ENCODE results near the gene RPLP1.
A peak's percentile ranks its signal among the peaks of the same experiment; 100 is the strongest.
"Not testable (repeated sequence)": the region's sequence is repeated elsewhere in the genome, so short reads cannot be mapped to it uniquely, and the experiment has no call there.

Gene RPLP1

DNA sequence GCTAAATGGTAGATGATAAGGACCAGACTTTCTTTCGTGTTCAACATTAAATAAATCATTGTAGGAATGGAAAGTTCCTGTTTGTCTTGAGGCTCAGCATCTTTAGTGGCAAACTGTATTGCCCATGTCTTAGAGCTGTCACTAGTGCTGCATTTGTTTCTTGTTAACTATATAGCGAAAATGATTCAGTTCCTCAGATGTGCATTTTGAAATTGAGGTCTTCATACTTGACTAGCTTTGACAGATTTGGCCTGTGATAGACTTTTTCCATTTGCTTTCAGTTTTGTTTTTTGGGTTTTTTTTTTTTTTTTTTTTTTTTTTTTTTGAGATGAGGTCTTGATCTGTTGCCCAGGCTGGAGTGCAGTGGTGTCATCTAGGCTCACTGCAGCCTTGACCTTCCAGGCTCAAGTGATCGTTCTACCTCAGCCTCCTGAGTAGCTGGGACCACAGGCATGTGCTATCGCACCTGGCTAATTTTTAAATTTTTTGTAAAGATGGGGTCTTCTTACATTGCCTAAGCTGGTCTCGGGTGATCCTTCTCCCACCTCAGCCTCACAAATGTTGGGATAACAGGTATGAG, 9.5 kb upstream of the RPLP1 start:
- no peak for DNase-seq

DNA sequence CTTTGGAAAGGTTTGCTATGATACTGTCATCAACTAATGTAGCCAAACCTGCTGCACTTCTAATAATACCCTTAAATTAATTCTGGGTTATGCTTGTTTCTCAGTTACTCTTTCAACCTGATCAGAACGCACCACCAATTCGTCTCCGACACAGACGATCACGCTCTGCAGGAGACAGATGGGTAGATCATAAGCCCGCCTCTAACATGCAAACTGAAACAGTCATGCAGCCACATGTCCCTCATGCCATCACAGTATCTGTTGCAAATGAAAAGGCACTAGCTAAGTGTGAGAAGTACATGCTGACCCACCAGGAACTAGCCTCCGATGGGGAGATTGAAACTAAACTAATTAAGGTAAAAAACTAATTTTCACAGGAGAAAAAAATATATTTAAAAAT, 7.9 kb upstream of the RPLP1 start:
- no peak for DNase-seq

DNA sequence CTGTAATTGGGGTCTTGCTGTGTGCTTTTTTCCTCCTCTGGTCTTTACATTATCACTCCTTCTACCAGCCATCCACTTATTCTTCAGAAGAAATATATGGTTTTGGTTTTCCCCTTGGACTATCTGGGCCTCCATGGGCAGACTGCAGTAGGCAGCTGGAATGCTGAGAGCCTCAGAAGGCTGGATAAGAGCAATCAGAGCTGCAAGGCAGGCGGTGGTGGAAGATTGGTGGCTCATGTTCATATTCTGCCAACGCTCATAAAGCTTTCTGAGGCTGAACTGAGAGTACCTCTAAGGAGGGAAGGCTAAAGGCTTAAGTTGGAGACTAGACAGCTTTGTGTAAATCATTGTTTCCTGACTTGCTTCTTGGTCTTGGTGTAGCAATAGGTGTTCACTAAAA, 5.7 kb upstream of the RPLP1 start:
- no peak for DNase-seq

DNA sequence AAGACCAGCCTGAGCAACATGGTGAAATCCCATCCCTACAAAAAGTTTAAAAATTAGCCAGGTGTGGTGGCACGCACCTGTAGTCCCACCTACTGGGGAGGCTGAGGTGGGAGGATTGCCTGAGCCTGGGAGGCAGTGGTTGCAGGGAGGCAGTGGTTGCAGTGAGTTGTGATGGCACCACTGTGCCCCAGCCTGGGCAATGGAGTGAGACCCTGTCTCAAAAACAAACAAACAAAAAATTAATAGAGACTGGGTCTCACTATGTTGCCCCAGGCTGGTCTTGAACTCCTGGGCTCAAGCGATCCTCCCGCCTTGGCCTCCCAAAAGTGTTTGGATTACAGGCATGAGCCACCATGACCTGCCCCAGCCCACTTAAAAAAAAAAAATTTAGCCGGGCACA, 2.4 kb upstream of the RPLP1 start:
- DNase-seq: not testable (repeated sequence)

DNA sequence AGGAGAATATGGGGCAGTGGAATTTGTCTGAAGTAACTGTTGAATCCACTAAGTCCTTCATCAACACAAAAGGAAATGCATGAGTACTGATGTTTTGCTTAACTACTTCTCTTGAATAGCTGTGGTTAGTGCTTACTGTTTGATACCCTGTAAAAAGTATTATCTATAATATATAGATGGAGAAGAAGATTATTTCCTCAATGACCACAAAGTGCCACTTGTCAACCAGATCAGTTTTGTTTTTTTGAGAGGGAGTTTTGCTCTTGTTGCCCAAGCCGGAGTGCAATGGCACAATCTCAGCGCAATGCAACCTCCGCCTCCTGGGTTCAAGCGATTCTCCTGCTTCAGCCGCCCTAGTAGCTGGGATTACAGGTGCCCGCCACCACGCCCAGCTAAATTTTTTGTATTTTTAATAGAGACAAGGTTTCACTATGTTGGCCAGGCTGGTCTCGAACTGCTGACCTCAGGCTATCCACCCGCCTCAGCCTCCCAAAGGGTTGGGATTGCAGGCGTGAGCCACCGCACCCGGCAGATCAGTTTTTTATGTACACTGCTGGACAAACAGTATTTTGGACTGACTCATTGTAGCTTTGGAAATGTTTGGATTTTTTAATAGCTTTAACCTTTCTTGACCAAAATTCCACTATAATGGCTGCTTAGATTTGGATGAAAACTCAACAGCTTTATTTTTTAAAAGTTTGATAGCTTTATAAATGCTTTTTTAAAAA, 1.5 kb upstream of the RPLP1 start:
- DNase-seq: no peak

DNA sequence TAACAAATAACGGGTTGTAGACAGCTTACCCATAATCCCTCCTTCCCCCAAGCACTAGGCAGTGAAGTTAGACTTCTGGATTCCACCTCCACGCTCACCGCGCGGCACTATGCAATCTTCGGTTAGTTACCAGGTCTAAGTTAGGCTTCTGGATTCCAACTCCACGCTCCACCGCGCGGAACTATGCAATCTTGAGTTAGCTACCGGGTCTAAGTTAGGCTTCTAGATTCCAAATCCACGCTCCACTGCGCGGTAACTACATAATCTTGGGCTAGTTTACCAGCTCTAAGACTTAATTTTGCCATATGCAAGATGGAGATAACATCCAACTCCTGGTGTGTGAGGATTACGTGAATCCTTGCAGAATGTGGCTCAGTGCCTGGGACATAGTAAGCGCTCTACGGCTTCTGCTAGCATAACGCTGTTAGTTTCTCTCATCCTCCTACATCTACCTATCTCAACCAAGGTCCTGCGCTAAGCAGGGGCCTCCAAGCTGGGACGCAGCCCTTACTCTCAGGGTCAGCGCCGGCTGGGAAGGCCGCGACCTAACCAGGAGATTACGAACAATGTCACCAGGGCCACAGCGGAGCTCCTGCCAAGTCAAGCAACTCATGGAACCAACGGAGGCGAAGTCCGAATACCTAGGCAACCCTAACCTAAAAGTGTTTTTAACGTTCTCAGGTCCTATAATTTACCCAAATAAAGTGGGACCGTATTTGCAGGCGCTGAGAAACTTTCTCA, 497 bp upstream of the RPLP1 start:
- DNase-seq: no peak

DNA sequence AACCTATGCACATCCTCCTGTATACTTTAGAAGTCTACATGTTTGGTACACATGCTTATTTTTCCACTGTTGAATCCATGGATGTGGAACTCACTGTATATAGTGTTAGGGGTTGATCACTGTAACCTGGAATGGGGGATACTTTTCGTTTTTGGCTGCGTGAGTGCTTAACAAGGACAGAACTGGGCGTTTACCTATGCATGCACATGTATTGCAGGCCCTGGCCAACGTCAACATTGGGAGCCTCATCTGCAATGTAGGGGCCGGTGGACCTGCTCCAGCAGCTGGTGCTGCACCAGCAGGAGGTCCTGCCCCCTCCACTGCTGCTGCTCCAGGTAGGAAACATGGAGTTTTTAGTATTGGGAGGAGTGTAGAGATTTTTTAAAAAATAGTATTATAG, 2.3 kb downstream of the RPLP1 start:
- no peak for DNase-seq

DNA sequence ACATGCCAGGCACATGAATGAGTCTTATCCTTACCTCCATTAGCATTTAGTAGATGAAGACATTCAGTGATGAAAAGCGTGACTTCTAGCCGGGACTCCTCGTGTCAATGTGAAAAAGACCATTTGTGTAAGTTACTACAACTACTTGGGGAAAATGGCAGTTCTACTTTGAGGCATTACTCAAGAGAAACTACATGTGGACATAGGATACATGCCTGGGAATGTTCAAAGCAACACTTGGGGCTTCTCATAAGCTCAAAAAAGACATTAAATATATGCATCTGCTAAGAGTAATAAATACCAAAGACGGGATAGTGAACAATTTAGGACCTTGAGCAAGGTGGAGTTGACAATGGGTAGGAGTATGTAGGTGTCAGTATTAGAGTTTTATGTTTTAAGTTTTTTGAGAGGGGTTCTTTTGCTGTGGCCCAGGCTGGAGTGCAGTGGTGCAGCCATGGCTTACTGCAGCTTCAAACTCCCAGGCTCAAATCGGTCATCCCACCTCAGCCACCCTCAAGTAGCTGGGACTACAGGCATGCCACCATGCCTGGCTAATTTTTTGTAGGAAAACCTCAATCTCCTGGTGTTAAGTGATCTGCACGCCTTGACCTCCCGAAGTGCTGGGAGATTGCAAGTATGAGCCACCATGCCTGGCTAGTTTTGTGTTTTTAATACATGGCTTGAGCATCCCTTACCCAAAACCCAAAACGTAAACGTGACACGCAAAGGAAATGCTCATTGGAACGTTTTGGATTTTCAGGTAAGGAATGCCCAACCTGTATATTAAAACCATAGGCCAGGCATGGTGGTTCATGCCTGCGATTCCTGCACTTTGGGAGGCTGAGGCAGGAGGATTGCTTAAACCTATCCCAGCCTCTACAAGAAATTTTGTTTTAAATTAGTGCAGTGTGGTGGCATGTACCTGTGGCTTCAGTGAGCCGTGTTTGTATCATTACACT, 3.9 kb downstream of the RPLP1 start:
- no peak for DNase-seq

DNA sequence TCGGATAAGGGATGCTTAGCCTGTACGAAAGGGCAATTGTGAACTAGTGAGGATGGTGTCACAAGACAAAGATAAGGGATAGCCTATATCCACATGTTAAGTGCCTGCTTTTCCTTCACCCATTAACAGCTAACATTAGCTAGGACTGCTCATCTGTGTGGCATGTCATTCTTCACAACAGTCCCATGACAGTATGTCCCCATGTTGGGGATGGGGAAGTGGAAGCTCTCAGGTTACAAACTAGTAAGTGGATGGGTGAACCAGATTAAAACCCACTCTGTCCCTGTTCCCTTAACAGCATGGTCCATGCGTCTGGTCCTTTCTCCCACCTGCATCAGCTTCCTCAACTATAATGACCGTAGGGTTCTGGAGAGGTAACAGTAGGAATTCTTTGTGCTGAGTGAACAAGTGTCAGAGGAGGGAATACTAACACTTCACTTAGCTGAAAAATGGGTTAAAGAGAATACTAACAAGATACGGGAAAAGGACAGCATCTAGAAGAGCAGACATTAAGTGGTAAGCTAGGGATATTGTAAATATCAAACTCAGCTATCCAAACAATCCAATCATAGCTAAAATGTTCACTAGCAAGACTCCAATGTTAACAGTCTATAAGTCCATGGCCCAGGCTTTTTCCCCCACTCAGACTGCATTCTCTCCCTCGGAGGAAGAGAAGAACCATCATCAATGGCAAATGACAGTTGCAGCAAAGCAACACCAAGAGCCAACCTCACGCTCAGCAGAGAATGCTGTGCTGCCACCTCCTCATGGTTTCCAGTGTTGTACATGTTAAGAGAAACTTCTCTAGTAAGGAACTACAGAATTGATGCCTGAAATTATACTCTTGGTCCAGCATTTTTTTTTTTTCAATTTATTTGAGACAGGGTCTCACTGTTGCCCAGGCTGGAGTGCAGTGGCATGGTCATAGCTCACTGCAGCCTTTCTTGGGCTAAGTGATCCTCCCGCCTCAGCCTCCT, 5.0 kb downstream of the RPLP1 start:
- no peak for DNase-seq

DNA sequence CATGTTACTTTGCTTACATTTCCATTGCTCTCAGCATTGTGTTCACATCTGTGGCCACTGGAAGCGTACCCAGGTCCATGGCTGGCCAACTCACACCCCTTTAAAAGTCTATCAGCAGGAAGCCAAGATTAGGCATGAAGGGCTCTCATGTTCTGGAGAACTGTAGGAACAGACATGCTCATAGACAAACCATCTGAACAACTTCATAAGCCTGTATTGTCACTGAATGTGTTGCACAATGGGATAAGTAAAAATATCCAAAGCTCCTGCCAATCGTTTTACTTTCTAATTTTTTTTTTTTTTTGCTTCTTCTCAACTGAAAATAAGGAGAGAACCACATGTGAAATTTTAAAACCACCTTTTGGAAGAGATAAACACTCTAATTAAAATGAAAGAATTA, 6.4 kb downstream of the RPLP1 start:
- no peak for DNase-seq

DNA sequence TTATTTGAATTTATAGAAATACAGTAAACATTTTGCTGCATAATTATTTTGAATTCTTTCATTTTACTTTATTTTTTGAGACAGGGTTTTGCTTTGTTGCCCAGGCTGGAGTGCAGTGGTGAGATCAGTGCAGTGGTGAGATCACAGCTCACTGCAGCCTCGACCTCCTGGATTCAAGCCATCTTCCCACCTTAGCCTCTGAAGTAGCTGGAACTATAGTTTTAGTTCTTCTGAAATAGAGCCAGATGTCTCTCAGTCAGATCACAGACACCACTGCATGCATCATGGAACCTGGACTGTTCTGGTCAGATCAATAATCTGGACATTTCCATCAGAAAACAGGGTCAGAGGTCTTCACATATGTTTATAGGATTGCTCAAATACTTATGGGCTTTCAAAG, 7.9 kb downstream of the RPLP1 start:
- no peak for DNase-seq

DNA sequence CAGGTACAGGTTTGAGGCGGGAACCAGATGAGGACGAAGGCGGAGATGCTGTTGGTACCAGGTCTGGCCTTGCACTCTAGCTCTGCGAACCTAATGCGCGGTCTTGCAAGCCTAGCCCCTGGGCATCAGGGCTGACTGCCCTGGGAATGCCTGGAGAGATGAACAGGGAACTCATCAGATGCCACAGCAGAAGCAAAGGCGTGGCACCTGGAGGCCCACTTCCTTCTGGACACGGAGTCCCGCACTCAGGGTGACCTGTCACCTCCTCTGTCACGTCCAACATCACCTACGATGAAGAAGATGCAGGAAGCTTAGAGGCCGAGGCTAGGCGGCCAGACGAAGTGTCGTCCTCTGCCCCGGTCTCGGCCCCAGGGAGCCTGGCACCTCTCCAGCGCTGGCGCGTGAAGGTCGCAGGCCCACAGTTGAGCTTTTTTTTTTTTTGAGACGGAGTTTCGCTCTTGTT, 9.4 kb downstream of the RPLP1 start:
- DNase-seq: no peak

DNA sequence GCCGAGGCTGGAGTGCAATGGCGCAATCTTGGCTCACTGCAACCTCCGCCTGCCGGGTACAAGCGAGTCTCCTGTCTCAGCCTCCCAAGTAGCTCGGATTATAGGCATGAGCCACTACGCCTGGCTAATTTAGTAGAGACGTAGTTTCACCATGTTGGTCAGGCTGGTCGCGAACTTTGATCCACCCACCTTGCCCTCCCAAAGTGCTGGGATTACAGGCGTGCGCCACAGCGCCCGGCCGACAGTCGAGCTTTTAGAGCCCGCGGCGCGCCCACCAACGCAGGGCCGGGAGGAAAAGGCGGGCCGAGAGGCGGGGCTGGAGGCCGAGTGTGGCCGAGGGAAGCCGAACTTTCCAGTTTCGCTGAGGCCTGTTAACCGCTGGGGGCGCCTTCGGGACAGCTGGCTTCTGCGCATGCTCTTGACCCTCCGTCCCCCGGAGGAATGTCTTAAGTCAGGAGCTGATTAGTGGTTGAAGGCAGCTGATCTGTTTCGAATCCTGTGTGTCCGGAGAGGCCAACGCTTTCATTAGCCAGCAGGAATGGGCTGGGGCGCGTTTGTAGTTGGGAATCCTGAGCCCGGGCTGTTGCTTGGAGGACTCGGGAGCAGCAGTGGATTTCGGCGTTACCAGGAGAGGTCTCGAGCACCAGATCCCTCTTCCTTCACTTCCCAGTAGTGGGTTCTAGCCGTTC, 10.0 kb downstream of the RPLP1 start:
- DNase-seq: peak; percentile 90

DNA sequence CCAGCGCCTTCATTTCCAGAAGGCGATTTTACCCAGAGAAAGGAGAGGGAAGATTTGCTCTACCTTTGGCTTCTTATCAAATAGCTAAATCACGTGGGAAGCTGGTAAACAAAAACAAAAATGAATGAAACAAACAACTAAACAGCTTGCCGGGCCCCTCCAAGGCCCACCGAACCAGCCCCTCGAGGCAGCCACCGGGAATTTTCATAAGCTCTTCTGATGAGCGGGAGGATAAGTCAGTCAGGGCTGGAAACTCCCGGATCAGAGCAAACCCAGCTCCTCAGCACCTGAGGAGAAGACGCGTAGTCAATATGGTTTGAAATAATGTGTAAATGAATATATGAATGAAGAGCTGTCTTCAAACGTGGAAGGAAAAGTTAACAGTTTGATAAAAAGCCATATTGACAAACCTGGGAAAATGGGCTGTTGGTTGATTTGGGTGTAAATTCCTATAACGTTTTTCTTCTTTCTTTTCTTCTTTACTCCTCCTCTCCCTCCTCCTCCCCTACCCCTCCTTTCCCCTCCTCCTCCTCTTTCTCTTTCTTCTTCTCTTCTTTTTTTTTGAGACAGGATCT, 10.7 kb downstream of the RPLP1 start:
- no peak for DNase-seq

DNA sequence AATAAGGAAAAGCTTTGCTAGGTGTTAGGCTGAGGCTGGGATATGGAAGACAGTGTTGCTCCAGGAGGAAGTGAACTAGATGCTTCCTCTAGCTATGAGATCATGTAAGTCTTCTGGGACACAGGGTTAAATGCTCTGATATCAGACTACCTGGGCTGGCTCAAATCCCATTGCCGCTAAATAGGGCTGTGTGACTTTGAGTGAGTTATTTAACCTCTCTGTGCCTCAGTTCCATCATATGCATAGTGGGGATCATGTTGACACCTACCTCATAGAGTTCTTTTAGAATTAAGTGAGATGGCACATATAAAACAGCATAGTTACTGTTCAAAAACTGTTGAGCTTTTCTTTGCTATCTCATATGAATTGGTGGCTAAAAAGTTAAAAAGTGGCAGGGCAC, 12.6 kb downstream of the RPLP1 start:
- no peak for DNase-seq

DNA sequence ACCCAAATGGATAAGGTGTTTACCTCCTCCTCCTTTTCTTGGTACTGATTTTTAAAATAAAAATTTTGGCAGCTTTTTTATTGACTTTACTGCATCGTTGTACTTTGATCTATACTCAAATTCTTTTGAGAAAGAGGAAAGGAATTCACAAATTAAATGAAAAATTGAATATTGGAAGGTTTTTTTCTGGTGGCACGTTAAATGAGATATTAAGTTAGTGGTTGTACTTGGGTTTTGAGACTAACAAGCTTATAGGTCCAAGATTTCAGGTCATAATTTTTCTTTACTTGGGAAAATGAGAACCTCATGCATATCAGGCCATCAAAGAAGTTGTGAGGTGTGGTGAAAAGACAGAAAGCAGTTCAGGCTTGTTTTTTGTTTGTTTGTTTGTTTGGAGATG, 14.1 kb downstream of the RPLP1 start:
- no peak for DNase-seq

DNA sequence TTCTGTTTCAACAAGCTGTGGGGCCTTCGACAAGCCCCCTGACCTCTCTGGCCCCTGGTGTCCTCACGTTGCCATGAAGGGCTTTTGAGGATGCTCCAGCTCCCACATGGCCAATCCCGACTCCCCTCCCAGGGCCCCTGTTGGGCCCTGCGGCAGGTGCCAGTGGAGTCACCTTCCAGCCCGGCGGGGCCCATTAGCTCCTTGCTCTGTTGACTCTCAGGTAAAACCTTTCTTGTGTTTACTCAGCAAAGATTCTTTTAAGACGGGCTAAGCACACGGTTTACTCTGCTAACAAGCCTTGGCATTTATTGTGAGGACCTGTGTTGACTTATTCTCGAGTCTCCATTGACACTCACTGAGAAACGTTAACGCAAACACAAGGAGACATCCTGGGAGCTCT, 15.0 kb downstream of the RPLP1 start:
- no peak for DNase-seq

DNA sequence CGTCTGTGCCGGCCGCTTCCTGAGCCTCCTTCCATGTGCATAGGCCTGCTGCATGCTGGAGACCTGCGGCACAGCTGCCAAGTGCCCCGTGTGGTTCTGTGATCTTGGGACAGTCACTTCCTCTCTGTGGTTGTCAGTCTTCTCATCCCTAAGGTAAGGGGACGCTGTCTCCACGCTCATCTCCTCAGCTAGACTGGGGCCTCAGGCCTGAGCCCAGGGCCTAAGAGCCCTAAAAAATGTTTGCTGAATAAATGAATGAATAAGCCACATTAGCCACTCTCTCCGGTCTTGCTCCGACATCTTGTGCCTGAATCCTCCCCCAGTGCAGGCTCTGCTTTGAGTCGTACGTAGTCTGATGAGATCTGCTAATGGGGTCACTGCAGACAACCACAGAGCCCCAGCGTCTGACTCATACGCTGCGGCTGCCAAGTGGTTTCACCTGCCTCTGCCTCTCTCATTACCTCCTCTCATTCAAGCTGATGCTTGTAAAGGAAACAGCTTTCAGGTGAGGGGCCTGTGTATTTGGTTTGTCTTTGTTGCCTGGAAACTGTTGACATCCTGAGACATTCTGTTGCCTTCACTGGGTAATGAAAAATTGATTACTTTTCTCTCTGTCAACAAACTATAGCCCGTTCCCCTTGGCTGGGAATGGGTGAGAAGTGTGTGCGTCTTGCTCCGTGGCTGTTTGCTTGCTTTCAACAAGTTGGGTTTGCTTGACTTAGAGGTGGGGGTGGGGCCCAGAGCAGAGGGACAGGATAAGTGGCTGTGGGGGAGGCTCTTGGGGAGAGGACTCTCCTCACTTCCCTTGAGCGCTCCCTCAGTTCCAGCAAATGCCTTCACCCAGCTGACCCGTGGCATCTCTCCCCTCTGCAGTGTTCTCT, 15.9 kb downstream of the RPLP1 start:
- DNase-seq: peak; percentile 83

DNA sequence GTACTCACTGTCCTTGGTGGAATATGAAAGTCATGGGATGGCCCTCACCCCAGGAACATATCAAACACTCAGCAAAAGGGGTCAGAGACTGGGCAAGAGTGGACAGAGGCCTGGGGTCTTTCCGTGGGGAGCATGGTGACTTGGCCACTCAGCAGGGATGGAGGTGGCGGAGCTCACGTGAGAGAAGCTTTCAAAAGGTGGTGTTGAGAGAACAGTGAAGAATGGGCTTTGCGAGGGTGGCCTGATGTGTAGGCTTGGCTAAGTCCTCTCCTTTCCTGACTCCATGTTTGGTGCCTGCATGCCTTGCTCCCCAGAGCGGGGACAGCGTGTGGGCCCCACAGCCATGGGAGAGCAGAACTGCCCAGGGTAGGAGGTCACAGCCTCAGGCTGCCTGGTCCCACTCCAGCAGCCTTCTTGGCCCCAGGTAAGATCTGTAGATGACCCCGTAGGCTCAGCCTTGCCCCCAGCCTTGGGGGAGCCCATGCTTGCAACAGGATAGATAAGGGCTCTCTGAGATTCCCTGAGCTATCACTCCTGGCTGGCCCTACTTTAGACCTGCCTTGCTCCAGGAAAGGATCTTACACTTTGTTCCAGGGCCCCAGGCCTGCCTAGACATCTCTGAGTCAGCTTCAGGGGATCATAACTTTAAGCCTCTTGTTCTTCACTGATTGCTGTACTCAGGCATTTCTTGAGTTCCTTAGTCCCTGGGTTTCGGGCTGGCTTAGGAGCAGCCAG, 17.0 kb downstream of the RPLP1 start:
- no peak for DNase-seq
